Esophagus squamous epithelium (tissue), 5 donors: Measurements from ENCODE around the gene ZNF592. TPM values are rescaled to one million over a fixed set of nuclear protein-coding genes. Genes with fewer than 3 reads are reported as not detected.

Experiments used
- DNase-seq: peaks from one replicate; lab custom pipeline; 2025; lab: John Stamatoyannopoulos, UW
- H3K27ac ChIP-seq, 4 donors: fragments of 200-600 bp; sonication (generic); one replicate each; pipeline ENCODE4 v1.5.1; 2016 to 2019; ENCODE audit warnings: mild to moderate bottlenecking in 1 of 4
- H3K27me3 ChIP-seq, 4 donors: fragments of 200-600 bp; sonication (generic); 1 replicate in 3 of 4; 2 replicates in 1 of 4; pipeline versions ENCODE4 v1.5.1 to v1.6.0; 2017 to 2021; ENCODE audit warnings: antibody characterized with exemption in 1 of 4
- H3K36me3 ChIP-seq, 3 donors: fragments of 200-600 bp; sonication (generic); one replicate each; pipeline ENCODE4 v1.5.1; 2016 to 2019
- H3K4me1 ChIP-seq, 3 donors: fragments of 200-600 bp; sonication (generic); one replicate each; pipeline ENCODE4 v1.5.1; 2017 to 2019
- H3K4me3 ChIP-seq, 4 donors: fragments of 200-600 bp; sonication (generic); 1 replicate in 3 of 4; 2 replicates in 1 of 4; pipeline ENCODE4 v1.5.1; 2016 to 2019; ENCODE audit warnings: mild to moderate bottlenecking in 2 of 4, moderate library complexity in 1 of 4
- H3K9me3 ChIP-seq, 3 donors: fragments of 200-600 bp; sonication (generic); one replicate each; pipeline ENCODE4 v1.5.1; 2016 to 2019
- POLR2A ChIP-seq, 4 donors: fragments of 450-650 bp; IDR thresholded peaks; one replicate each; pipeline ENCODE4 v1.6.1; 2017; ENCODE audit warnings: antibody characterized with exemption in 4 of 4, mild to moderate bottlenecking in 4 of 4, moderate library complexity in 3 of 4
- WGBS, 2 donors: methylation state at CpG; one replicate each; pipeline ENCODE4 v1.1.5; 2018; 5-methylcytosine and 5-hydroxymethylcytosine counted together
- intact Hi-C: fragments of 100-400 bp; cut with DNase I; formaldehyde crosslinking; loops from one replicate; pipeline ENCODE4 v1.15.0; 2022
- total RNA-seq, 4 donors: library from RNA; depleted of rRNA; stranded (reverse); fragments of >200 nt; gene quantifications; one replicate each; pipeline ENCODE4 v1.1.0, GENCODE V29; 2016
- TF ChIP-seq, protein P1 (sequence below), 6 experiments: fragments of 450-650 bp in 4 of 6; fragments of 200-600 bp in 2 of 6; sonication (generic) in 2 of 6; IDR thresholded peaks; one replicate each; pipeline ENCODE4 v1.5.1; 2016 to 2019; ENCODE audit warnings: antibody characterized with exemption in 6 of 6, mild to moderate bottlenecking in 4 of 6, moderate library complexity in 4 of 6
- donor health status: DM: yes; HTN: yes; CAD: no.

ZNF592 gene
- total RNA-seq, 4 donors from 2014 or later = 8.0 to 12.2 (median 10.3) TPM

GRCh38 chr15:84811151-84811550 lies 62.8 kb downstream of the ZNF592 start:
- WGBS, 2 donors = 83 to 86% methylated on average over 4 of the region's 4 CpGs
- Histone ChIP-seq H3K4me3 (no peak overlapping the region), H3K4me1 (no peaks in the 10 kb centered on the region), H3K27ac (no peak overlapping the region), H3K9me3 (no peaks in the 10 kb centered on the region), H3K27me3 (no peaks in the 10 kb centered on the region), H3K36me3 (peaks cover 0 to 12% (median 0%) of the 10 kb centered on the region in 3 donors)
- DNase-seq = no peak
- TF ChIP-seq POLR2A (IDR thresholded peaks at IDR 0.05) = no peak
- TF ChIP-seq, protein P1, sequence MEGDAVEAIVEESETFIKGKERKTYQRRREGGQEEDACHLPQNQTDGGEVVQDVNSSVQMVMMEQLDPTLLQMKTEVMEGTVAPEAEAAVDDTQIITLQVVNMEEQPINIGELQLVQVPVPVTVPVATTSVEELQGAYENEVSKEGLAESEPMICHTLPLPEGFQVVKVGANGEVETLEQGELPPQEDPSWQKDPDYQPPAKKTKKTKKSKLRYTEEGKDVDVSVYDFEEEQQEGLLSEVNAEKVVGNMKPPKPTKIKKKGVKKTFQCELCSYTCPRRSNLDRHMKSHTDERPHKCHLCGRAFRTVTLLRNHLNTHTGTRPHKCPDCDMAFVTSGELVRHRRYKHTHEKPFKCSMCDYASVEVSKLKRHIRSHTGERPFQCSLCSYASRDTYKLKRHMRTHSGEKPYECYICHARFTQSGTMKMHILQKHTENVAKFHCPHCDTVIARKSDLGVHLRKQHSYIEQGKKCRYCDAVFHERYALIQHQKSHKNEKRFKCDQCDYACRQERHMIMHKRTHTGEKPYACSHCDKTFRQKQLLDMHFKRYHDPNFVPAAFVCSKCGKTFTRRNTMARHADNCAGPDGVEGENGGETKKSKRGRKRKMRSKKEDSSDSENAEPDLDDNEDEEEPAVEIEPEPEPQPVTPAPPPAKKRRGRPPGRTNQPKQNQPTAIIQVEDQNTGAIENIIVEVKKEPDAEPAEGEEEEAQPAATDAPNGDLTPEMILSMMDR (IDR thresholded peaks at IDR 0.05) = no peak
- intact Hi-C loops = no loop called here

- H3K4me1 ChIP-seq = peaks cover under 1 to 2% (median 2%) of the 10 kb centered on the region in 3 donors
- TF ChIP-seq, protein P1 (IDR thresholded peaks at IDR 0.05) = no peak
- TF ChIP-seq POLR2A (IDR thresholded peaks at IDR 0.05) = no peak
- no peak overlapping the region for H3K27ac ChIP-seq
- H3K4me3 ChIP-seq = no peak overlapping the region
- H3K9me3 ChIP-seq = no peaks in the 10 kb centered on the region
- DNase-seq = no peak
- peaks cover 0 to 6% (median 0%) of the 10 kb centered on the region in 3 donors for H3K36me3 ChIP-seq
- intact Hi-C loops = no loop called here
- peaks cover 0 to 4% (median 0%) of the 10 kb centered on the region in 4 donors for H3K27me3 ChIP-seq
Observed at GRCh38 chr15:84811828-84812227, 63.4 kb downstream of the ZNF592 start.

- DNase-seq = no peak
- intact Hi-C loops = no loop called here
- Histone ChIP-seq H3K9me3 (no peaks in the 10 kb centered on the region), H3K36me3 (peaks cover 0 to 6% (median 0%) of the 10 kb centered on the region in 3 donors), H3K4me1 (peaks cover 7 to 13% (median 10%) of the 10 kb centered on the region in 3 donors), H3K27me3 (peaks cover 0 to 12% (median 0%) of the 10 kb centered on the region in 4 donors), H3K27ac (no peak overlapping the region), H3K4me3 (no peak overlapping the region)
- no peak for TF ChIP-seq POLR2A (IDR thresholded peaks at IDR 0.05)
- TF ChIP-seq, protein P1 (IDR thresholded peaks at IDR 0.05) = no peak
- WGBS, 2 donors = 67 to 82% methylated on average over 2 of the region's 2 CpGs
Observed at GRCh38 chr15:84812842-84813241, 64.5 kb downstream of the ZNF592 start.

DNA sequence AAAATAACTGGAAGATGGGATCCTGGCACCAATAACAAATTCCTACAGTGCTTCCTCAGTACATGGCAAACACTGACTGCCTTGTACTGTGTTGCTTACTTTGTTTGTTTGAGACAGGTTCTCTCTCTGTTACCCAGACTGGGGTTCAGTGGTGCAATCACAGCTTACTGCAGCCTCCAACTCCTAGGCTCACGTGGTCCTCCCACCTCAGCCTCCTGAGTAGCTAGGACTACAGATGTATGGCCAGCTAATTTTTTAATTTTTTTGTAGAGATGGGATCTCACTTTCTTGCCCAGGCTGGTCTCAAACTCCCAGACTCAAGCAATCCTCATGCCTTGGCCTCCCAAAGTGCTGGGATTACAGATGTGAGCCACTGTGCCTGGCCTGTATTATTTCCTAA lies 65.0 kb downstream of the ZNF592 start:
- peaks cover 0 to 6% (median 0%) of the 10 kb centered on the region in 3 donors for H3K36me3 ChIP-seq
- H3K27me3 ChIP-seq = peaks cover 0 to 12% (median 0%) of the 10 kb centered on the region in 4 donors
- no peak overlapping the region for H3K27ac ChIP-seq
- H3K9me3 ChIP-seq = no peaks in the 10 kb centered on the region
- peaks cover 10 to 18% (median 13%) of the 10 kb centered on the region in 3 donors for H3K4me1 ChIP-seq
- TF ChIP-seq POLR2A (IDR thresholded peaks at IDR 0.05) = no peak
- TF ChIP-seq, protein P1 (IDR thresholded peaks at IDR 0.05) = no peak
- no peak overlapping the region for H3K4me3 ChIP-seq
- intact Hi-C loops = no loop called here
- WGBS, 2 donors = 67 to 91% methylated on average over 1 of the region's 1 CpG
- no peak for DNase-seq

DNA sequence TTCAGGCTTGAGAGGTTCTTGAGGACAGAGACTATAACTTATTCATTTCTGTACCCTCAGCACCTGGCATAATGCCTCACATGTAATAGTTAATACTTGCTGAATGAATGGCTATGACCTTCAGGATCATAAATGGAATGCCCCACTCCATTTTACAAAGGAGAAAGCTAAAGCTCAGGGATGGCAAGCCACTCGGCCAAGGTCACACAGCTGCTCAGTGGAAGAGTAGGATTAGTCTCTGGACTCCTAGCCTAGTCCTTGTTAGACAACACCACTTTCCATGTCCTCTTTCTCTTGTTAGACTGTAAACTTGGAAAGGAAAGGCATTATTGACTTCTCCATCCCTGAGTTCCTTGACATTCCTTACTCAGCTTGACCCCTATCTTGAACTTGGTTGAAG lies 65.5 kb downstream of the ZNF592 start:
- intact Hi-C loops = no loop called here
- peaks cover 0 to 6% (median 0%) of the 10 kb centered on the region in 3 donors for H3K36me3 ChIP-seq
- H3K27me3 ChIP-seq = peaks cover 0 to 12% (median 0%) of the 10 kb centered on the region in 4 donors
- DNase-seq = no peak
- no peaks in the 10 kb centered on the region for H3K9me3 ChIP-seq
- TF ChIP-seq POLR2A (IDR thresholded peaks at IDR 0.05) = no peak
- TF ChIP-seq, protein P1 (IDR thresholded peaks at IDR 0.05) = no peak
- H3K4me1 ChIP-seq = peaks cover 10 to 23% (median 13%) of the 10 kb centered on the region in 3 donors
- H3K4me3 ChIP-seq = no peak overlapping the region
- WGBS, 2 donors = 50 to 86% methylated on average over 1 of the region's 1 CpG
- no peak overlapping the region for H3K27ac ChIP-seq
